Activated naive CD8-positive, alpha-beta T cell treated with anti-CD3 and anti-CD28 coated beads, Interleukin-2, amount 50 U/mL, for 16 hours (primary cell): ENCODE results near the gene TREH.

Experiments
- DNase-seq: peaks from one replicate; pipeline ENCODE4 v3.0.0-alpha.2; 2020; ENCODE audit warnings: low read depth, low spot score

Gene TREH

DNA sequence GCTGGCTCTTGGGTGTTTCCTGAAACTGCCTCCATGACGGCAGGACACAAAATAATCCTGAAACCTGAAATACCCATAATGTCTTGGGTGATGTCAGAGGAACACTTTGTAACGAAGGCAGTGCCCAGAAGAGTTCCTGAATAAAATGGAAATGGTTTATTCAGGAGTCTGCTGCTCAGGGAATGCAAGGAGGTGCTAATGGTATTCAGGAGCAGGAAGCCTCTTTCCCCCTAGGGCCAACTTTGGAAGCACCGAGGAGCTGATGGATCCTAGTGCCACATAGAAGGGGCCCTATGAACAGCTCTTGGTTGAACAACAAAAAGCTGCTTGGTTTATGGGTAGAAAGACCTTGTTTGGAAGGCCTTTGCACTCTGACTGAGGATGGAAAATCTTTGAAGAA is 15.5 kb downstream of the TREH start:
- DNase-seq, result no peak

DNA sequence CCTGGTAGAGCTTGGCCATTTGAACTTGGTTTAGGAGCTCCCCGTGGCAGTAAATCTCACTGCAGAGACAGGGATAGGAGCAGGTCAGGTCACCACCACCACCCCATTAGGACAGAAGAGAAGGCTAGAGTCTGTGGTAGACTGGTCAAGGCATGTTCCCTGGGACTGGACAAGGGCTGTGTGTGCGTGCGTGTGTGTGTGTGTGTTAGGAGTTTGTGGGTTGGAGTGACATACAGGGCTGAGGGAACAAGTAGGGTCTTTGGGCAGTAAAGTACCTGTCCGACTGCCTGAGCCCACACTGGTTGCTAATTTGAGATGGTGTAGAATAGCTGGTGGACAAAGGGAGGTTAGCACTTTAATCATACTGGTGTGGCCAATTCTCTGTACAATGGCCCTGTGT is 16.1 kb downstream of the TREH start:
- DNase-seq, result no peak

DNA sequence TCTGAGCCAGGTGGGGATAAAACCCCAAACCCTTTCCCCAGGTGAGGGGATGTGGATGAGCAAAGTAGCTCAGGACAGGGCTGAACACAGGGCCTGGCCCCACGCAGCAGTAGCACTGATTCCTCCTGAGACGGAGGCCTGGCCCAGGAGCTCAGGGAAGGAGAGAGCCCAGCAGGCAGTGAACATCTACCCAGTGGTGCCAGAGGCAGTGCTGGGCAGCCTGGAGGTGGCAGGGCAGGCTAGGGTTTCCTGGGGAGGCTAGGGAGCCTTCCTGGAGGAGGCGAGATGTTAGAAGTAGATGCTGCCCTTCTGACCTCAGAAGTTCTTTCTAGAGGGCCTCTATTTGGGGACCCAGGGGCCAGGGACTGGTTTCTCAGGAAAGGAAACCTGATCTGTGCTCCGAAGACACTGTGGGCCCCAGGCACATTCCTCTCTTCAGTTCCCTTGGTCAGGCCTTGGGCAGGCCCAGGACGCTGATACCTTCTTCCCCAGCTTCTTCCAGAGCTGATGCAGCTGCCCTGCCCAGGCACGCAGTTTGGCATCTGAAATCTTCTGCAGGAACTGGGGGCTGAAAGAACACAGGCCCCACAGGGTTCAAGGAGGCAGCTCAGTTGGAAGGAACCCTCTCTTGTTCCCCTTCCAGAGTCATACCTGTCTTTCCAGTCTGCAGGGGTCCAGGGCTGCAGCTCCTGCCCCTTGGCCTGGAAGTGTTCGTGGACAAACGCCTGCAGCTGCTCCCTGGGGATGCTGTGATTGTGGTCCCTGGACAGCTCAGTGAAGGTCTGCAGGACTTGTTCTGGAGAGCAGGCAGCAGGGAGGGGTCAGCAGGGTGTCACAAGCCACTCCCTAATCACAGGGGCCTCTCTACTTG is 16.8 kb downstream of the TREH start:
- DNase-seq, result no peak

DNA sequence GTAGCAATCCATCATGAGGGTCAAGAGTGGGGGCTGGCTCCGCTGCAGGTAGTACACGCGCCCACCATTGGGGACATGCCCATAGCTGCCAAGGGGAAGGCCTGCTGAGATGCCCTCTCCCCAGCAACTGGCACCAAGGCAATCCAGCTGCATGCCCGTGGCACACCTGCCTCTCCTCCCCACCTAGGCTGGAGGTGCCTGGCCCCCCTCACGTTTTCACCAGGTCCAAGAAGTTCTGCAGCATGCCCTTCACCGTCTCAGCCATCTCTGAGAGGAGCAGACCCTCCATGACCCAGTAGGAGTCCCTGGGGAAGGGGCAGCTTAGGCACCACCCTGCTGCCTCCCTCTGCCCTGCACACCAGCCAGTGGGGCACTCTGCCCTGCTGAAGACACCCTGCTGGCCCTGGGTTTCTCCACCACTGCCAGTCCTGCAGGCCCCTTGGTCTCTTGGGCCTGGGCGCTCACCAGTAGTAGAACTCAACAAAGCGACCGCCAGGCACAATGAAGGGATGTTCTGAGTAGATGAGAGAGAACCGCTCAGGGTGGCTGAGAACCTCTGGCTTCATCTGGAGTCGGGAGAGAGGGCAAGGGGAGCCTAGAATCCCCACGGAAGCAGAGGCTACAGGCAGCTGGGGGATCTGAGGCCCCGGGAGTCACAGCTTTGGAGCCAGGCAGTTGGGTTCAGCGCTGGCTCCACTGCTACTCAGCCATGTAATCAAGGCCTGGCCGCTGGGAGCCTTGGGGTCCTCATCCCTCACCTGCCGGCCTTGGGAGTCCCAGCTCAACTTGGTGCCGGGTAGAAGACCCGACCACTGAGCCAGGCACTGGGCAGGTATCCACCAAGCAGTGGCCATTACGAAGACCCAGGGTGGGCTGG is 17.8 kb downstream of the TREH start:
- no peak for DNase-seq

DNA sequence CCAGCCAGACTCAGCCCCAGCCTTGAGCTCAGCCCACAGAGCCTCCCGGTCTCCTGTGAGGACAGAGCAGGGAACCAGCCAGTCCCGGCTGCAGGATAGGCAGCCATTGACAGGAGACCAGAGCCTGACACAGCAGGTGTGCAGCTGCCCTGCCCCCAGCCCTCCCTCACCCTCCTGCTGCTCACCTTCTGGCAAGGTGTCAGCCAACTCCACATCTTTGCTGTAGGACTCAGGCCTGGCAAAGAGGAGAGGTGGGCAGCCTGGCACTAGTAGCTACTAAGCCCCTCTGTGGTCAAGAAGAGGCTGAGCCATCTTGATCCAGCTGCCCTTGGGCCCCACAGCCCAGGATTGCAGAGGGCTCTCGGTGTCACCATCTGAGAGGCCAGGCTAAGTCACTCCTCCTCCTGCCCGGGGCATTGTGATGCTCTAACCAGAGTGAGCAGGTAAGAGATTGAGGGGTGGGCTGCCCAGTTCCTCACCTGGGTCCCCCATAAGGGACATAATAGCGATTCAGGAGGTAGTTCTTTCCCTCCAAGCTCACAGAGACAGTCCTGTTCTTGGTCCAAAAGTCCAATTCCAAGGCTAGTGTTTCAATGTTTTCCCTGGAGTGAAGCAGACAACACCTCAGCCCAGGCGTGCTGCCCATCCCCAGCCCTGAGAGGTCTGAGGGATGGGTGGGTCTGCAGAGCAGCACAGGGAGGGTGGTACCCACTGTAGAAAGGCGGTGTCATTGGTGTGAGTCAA is 18.6 kb downstream of the TREH start:
- DNase-seq, result no peak

DNA sequence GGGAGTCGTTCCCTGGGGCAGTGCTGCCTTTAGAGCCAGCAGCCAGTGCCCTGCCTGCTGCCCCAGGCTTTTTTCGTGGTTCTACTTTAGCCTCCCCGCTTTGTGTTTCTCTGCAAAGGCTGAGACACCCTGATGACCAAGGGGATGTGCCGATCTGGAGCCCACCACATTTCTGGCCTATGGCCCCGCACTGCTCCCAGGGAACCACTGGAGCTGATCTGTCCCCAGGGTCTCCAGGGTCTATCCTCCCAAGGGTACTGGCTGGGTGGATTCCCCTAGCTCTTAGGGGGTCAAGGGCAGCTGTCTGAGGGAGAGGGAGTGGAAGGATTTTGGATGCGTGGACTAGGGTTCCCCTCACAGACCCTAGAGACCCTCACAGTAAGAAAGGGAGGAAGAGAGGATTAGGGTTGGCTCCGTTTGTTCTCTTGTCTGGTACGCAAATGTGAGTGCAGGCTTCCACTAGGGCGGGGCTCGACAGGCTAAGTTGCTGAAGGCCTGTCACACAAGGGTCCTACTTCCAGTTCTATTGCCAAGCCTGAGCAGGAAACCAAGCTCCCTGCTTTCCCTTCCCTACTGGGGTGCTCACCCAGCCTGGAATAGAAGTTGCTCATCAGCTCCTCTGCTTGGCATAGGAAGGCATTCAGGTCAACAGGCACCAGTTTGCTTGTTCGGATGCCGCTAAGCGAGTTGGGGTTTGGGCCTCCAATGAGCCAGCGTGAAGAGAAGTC is 19.3 kb downstream of the TREH start:
- no peak for DNase-seq

DNA sequence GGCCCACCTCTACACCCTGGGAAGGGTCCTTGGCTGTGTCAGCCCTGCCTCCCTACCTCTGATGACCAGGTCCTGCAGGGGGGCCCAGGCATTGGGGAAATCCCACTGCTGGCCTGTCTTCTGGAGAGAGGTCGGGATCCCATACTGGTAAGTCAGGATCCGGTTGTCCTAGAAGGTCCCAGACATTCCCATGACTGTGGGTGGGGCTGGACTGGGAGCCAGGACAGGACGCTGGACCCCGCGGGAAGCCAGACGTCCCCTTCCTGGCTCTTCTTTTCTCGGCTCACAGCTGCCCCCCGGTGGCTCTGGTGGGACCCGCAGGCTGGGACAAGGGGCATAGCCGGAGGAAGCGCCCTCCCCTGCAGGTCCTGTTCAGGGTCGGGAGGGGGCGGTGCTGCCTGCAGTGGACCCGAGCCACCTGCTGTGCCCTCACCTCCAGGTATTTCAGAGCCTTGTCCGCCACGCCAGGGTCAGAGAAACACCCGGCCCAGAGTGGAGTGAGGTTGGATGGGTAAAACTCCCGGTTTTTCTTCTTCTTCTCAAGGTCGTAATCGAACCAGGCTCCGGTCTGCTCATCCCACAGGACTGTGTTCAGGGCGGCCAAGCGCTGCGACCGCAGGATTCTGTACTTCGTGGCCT is 20.0 kb downstream of the TREH start:
- peak; percentile 79 for DNase-seq

DNA sequence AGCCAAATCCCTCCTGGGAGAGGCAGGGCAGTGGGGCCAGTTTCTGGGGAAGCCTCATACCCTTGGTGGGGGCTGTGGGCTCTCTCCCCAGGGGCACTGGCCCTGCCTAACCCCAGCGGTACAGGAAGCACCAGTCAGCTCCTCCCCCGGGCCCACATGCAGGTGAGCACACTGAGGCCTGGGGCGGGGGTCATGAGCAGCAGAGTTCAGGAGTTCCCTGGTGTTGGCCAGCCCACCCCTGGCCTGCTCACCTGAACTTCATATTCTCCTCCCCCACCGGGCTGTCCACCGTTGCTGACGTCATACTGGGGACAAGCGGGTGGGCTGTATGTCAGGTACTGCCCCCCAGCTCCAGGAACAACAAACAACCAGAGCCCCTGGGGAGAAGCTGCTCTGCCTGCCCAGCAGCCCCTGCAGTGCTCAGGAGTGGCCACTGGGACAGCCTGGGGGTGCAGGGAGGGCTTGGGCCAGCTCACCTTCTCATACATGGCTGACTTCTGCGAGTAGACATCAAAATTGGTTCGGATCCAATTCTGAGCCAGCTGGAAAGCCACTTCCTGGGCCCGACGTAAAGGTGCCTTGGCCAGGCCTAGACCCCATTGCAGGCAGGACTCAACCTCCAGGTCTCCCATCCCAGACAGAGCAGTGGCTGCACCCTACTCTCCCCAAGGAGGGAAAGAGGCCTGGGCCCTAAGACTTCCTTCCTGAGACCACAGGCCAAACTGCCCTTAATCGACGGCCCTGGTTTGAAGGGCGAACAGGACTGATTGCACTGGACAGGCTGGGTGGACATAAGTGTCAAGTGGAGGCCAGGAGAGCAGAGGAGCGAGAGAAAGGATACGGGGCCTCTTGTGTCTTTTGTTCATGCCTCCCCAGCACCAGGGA is 20.8 kb downstream of the TREH start:
- DNase-seq, result no peak

DNA sequence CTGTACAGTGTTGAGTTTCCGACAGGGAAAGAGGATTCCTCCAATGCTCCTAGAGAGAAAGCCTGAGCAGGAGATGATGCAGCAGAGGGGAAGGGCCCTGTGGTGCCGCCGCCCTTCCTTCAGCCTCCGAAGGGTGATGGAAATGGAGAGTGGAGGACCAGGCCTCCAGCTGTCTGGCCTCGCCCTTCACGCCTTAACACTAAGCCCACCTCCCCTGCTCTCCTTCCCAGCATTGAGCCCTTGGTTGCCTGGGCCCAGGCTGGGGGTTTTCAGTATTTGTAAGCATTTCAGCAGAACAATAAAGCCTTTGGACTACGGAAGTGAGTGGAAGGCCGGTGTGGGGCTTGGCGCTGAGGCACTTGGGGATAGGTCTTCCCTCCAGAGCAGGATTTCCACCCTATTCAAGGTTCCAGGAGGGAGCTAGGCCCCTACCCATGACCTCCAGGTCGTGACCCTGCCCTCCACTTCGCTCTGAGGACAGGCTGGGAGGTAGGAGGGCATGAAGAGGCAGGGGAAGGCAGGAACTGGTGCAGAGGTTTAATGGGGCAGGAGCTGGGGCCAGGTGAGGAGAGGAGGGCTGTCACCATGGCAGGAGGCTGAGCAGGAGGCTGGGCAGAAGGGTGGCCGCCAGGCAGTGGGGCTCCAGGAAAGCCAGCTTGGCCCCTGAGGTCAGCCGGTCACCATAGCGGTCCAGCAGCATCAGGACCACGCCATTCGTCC is 21.6 kb downstream of the TREH start:
- DNase-seq, result no peak

DNA sequence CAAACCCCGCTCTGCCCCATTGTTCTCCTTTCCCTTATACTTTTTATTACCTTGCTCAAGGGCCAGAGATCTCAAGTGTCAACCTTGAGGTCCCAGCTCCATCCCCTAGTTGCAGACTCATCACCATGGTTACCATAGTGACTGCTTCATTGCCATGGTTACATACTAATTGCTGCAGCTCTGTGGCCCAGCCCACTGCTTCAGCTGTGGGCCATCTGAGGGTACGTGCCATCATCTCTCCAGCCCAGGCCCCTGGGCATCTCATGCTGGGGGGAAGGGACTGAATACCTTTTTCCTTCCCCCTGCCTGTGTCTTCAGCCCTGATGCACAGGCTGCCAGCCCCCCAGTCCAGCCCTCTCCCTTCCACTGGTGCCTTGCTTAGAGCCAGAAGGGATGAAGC is 22.2 kb downstream of the TREH start:
- no peak for DNase-seq

DNA sequence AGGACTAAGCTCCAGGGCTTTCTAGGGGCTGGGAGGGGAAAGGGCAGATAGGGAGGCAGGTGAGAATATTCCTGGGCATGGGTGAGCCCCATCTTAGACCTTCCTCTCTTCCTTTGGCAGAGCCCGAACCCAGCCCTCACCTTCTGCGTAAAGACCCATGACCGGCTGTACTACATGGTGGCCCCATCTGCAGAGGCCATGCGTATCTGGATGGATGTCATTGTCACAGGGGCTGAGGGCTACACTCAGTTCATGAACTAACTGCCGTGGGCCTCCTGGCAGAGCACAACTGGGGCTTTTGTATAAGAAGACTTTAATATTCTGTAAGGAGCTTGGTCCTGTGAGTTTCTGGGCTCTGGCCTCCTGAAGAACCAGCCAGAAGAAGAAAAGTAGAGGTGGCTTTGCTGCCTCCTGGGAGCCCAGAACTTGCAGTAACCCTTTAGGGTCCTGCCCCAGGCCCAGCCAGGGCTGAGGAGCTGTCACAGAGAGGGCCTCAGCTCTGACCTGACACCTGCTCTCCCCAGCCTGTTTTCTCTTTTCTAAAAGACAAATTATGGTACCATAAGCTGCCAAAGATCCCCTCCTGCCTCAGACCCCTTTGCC is 22.8 kb downstream of the TREH start:
- DNase-seq, result no peak

DNA sequence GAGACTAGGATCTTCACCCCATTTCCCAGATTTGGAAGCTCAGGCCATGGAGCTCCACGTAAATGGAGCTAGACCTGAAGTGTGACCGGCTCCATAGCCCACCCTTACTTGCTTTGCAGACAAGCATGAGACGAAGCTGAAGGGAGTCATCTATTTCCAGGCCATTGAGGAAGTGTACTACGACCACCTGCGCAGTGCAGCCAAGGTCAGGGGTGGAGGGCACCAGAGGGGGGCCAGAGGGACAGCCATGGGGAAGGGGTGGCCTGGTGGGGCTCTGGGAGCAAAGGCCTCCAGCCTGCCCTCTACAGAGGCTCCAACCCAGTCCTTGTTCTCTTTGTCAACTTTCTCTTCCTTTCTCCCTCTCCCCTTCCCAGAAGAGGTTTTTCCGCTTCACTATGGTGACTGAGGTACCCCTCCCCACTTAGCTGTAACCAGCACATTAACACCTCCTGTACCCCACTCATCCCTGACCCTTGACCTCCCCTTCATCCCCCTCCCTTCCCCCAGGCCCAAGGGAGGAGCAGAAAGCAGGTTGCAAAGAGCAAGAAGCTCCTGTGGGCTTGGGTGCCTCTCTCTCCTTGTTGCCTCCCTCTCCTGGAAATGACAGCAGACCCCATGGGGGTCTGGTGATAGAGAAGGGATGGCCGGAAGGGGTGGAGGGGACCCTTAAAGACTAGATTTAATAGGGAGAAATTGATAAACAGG is 23.8 kb downstream of the TREH start:
- DNase-seq, result no peak

DNA sequence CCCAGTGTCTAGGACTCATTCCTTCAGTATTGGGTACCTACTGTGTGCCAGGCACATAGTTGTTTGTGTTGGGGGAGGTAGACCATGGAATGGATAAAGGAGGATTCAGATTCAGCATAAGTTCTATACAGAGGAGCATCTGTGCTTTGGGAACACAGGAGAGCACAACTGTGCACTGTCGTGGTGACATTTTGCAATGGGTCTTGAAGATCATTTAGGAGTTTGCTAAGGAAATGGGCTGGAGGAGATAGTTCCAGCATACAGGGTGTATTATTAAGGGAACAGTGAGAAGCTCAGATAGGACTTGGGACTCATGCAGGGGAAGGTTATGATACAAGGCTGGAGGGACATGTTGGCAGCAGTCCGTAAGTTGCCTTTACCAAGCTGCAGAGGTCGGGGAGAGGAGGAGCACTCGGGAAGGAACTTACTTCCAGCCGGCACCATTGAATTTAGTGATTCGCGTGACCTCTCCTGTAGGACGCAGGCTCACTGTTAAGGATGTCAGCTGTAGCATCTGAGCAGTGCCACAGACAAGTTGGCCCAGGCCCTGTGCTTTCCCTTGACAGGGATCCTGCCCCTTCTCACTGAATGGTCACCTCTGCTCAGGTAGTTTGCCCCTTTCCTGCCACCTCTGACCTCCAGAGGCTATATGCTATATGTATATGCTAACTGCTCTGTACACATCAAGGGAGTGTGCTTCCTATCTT is 25.6 kb downstream of the TREH start:
- DNase-seq, result no peak

DNA sequence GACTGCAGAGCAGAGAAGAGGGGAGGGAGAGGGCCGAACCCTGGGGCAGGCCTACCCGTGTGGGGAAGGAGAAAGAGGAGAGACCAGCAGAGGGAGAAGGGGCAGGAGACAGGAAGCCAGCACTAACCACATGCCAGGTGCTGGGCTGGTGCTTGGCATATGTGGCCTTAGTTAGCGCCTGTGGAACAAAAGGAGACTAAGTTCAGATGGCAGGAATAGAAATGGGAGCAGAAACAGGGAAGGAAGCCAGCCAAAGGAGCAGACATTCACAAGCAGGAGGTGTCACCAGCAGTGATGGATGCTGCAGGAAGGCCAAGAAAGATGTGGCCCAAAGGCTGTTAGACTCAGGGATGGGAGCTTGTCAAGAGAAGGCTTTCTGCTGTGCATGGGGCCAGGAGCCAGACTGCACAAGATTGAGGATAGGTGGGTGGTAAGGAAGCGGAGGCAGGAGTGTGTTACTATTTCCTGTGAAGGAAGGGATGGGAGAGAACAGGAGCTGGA is 26.7 kb downstream of the TREH start:
- DNase-seq, result no peak

DNA sequence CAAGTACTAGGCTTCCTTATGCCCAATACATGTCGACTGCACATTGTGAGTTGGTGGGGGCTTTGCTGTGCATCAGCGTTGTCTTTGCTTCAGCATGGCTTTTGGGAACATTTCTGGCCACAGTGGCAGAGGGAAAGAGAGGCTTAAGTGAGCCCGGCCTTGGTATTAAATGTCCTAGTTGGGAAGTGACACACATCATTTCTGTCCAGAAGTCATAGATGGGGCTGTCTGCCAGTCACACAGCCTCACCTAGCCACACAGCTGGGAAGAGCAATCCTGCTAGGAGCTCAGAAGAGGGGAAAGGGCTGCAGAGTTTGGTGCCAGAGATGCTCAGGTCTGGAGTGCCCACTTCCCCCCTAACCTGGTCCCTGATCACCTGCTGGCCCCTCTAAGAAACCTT is 27.6 kb downstream of the TREH start:
- DNase-seq, result no peak

DNA sequence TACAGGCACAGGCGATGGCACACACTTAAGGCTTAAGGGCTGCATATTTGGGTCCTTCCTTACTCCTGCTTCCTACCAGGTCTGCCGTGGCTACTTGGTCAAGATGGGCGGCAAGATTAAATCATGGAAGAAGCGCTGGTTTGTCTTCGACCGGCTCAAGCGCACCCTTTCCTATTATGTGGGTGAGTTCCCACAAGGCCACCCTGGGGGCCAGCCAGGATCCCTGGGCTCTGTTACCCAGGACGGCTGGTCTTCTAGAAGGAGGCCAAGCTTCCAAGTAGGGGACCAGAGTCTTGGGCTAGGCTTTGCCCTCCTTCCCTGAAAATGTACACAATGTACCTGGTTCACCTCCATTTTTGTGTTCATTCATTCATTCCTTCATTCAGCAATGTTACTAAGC is 29.1 kb downstream of the TREH start:
- no peak for DNase-seq

DNA sequence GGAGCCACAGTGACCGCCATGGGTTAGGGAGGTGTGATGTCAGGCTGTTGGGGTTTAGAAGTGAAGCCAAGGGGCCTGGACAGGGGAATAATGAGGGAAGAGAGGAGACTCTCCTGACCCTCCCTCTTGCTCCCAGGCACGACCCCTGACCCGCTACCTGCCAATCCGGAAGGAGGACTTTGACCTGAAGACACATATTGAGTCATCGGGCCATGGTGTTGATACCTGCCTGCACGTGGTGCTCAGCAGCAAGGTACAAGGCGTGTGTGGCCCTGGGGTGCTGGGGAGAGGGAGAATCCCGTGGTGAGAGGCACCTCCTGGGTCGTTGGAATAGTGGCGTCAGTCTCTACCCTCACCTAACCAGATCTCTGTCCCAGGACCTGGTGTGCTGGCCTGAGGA is 29.5 kb downstream of the TREH start:
- DNase-seq, result no peak
